ENCODE results near the gene LBHD1.
"Not testable (repeated sequence)": the region's sequence is repeated elsewhere in the genome, so short reads cannot be mapped to it uniquely, and the experiment has no call there.

Gene LBHD1

GRCh38 chr11:62656796-62657429 is 15.2 kb downstream of the LBHD1 start:
- no peak for FAIRE-seq

GRCh38 chr11:62654297-62654696 is 17.8 kb downstream of the LBHD1 start:
- FAIRE-seq = no peak

- FAIRE-seq = no peak
Observed at GRCh38 chr11:62652161-62653006, 19.7 kb downstream of the LBHD1 start.

- FAIRE-seq = not testable (repeated sequence)
Observed at GRCh38 chr11:62650283-62650682, 21.8 kb downstream of the LBHD1 start.

GRCh38 chr11:62649486-62649885 is 22.6 kb downstream of the LBHD1 start:
- FAIRE-seq = no peak

GRCh38 chr11:62648967-62649364 is 23.1 kb downstream of the LBHD1 start:
- no peak for FAIRE-seq

GRCh38 chr11:62648185-62648966 is 23.7 kb downstream of the LBHD1 start:
- FAIRE-seq = no peak

GRCh38 chr11:62647609-62648005 is 24.5 kb downstream of the LBHD1 start:
- FAIRE-seq = no peak

GRCh38 chr11:62646825-62647608 is 25.1 kb downstream of the LBHD1 start:
- FAIRE-seq = no peak

GRCh38 chr11:62645946-62646824 is 25.9 kb downstream of the LBHD1 start, which contains the start of gene GANAB:
TSS of gene GANAB (minus strand) at chr11:62646613. CDS start at chr11:62646599, 14 bp downstream.
- peak; percentile 95 for FAIRE-seq

GRCh38 chr11:62645671-62645945 is 26.5 kb downstream of the LBHD1 start:
- no peak for FAIRE-seq

GRCh38 chr11:62644220-62644619 is 27.8 kb downstream of the LBHD1 start:
- FAIRE-seq = no peak

GRCh38 chr11:62632492-62632891 is 39.6 kb downstream of the LBHD1 start:
- no peak for FAIRE-seq

GRCh38 chr11:62627713-62628112 is 44.4 kb downstream of the LBHD1 start:
- FAIRE-seq = no peak

GRCh38 chr11:62622476-62623089 is 49.5 kb downstream of the LBHD1 start:
- FAIRE-seq = no peak

- peak; percentile 55 for FAIRE-seq
Observed at GRCh38 chr11:62621567-62622470, 50.2 kb downstream of the LBHD1 start, which contains the start of gene B3GAT3. TSS of gene B3GAT3 (minus strand) at chr11:62621986. CDS start at chr11:62621947, 39 bp downstream.

- FAIRE-seq = no peak
Observed at GRCh38 chr11:62621027-62621566, 51.0 kb downstream of the LBHD1 start.

- not testable (repeated sequence) for FAIRE-seq
Observed at GRCh38 chr11:62616957-62617356, 55.1 kb downstream of the LBHD1 start.

- FAIRE-seq = no peak
Observed at GRCh38 chr11:62615521-62615920, 56.5 kb downstream of the LBHD1 start.

GRCh38 chr11:62614275-62614674 is 57.8 kb downstream of the LBHD1 start:
- no peak for FAIRE-seq
